Measurements from ENCODE around the gene KRT78. TPM values are rescaled to one million over a fixed set of nuclear protein-coding genes. Genes with fewer than 3 reads are reported as not detected.

KRT78 gene
- total RNA-seq, 1 experiment from 2014 or later, result 0.15 TPM

- no peaks in the 10 kb centered on the region for H3K36me3 ChIP-seq (ENCODE audit: low read depth, low read length)
- H3K9ac ChIP-seq (ENCODE audit: low read length), result no peak overlapping the region
- TF ChIP-seq CTCF (conservative IDR thresholded peaks at IDR 0.05; ENCODE audit: low read depth, low read length), result no peak
- TF ChIP-seq EZH2 (IDR thresholded peaks at IDR 0.05; ENCODE audit: low read length, unreplicated experiment), result no peak
- H3K4me2 ChIP-seq (ENCODE audit: low read length), result no peak overlapping the region
- no peaks in the 10 kb centered on the region for H3K27me3 ChIP-seq (ENCODE audit: low read length)
- intact Hi-C loops (cut with micrococcal nuclease), result no loop called here
- no peaks in the 10 kb centered on the region for H3K79me2 ChIP-seq (ENCODE audit: low read length)
- peaks cover 21% of the 10 kb centered on the region for H3K4me1 ChIP-seq (ENCODE audit: insufficient read depth, low read length)
- no peaks in the 10 kb centered on the region for H3K9me2 ChIP-seq (replicated peaks; ENCODE audit: low read length)
- no peak overlapping the region for H3K27ac ChIP-seq (ENCODE audit: low read length)
- H2AFZ ChIP-seq (ENCODE audit: low read length), result no peak overlapping the region
- ChIA-PET CTCF (interaction anchor here (0.6 to 1.0 kb wide), 2 partner anchors 424 to 483 kb away, joined by 3 read pairs; no protein-coding TSS in a partner anchor), POLR2A (ENCODE audit: unreplicated experiment) (no interaction called here)
- BruUV-seq (replicated peaks), result no TSS peak
- ATAC-seq (no peak), DNase-seq (no peak)
- no peaks in the 10 kb centered on the region for H3F3A ChIP-seq (ENCODE audit: low read length, unreplicated experiment)
- H3K9me3 ChIP-seq (ENCODE audit: low read length), result no peaks in the 10 kb centered on the region
- no peaks in the 10 kb centered on the region for H4K20me1 ChIP-seq (ENCODE audit: low read length)
- H3K4me3 ChIP-seq (ENCODE audit: low read length), result no peak overlapping the region
These were observed 18.4 kb upstream of the KRT78 start for GRCh38 chr12:52867152-52867551.

- Histone ChIP-seq H3K4me1 (ENCODE audit: insufficient read depth, low read length) (peaks cover 6% of the 10 kb centered on the region), H3K4me3 (ENCODE audit: low read length) (no peak overlapping the region), H4K20me1 (ENCODE audit: low read length) (no peaks in the 10 kb centered on the region), H3F3A (ENCODE audit: low read length, unreplicated experiment) (no peaks in the 10 kb centered on the region), H3K36me3 (ENCODE audit: low read depth, low read length) (no peaks in the 10 kb centered on the region), H3K27me3 (ENCODE audit: low read length) (no peaks in the 10 kb centered on the region), H3K9me2 (replicated peaks; ENCODE audit: low read length) (no peaks in the 10 kb centered on the region), H3K9me3 (ENCODE audit: low read length) (no peaks in the 10 kb centered on the region), H3K27ac (ENCODE audit: low read length) (no peak overlapping the region), H3K9ac (ENCODE audit: low read length) (no peak overlapping the region), H3K79me2 (ENCODE audit: low read length) (no peaks in the 10 kb centered on the region), H2AFZ (ENCODE audit: low read length) (no peak overlapping the region), H3K4me2 (ENCODE audit: low read length) (no peak overlapping the region)
- POLR2A ChIA-PET (ENCODE audit: unreplicated experiment), result no interaction called here
- peak; percentile 87 for DNase-seq
- peak; percentile 93 for TF ChIP-seq CTCF (conservative IDR thresholded peaks at IDR 0.05; ENCODE audit: low read depth, low read length)
- no peak for TF ChIP-seq EZH2 (IDR thresholded peaks at IDR 0.05; ENCODE audit: low read length, unreplicated experiment)
- no TSS peak for BruUV-seq (replicated peaks)
- CTCF ChIA-PET, result interaction anchor here (0.6 to 0.8 kb wide), 4 partner anchors 9 to 710 kb away, joined by 3 to 8 read pairs (median 3); no protein-coding TSS in a partner anchor
- intact Hi-C loops (cut with micrococcal nuclease), result loop anchor here (1.0 kb wide), 1 partner anchor 282 kb away; no protein-coding TSS in a partner anchor
- peak; percentile 91 for ATAC-seq
These were observed 16.5 kb upstream of the KRT78 start for GRCh38 chr12:52865090-52865944.

- Histone ChIP-seq H2AFZ (ENCODE audit: low read length) (no peak overlapping the region), H3K4me2 (ENCODE audit: low read length) (no peak overlapping the region), H3K27ac (ENCODE audit: low read length) (no peak overlapping the region), H3K36me3 (ENCODE audit: low read depth, low read length) (no peaks in the 10 kb centered on the region), H3K4me1 (ENCODE audit: insufficient read depth, low read length) (peaks cover 22% of the 10 kb centered on the region), H4K20me1 (ENCODE audit: low read length) (no peaks in the 10 kb centered on the region), H3F3A (ENCODE audit: low read length, unreplicated experiment) (no peaks in the 10 kb centered on the region), H3K27me3 (ENCODE audit: low read length) (no peaks in the 10 kb centered on the region), H3K4me3 (ENCODE audit: low read length) (no peak overlapping the region), H3K9me3 (ENCODE audit: low read length) (no peaks in the 10 kb centered on the region), H3K79me2 (ENCODE audit: low read length) (no peaks in the 10 kb centered on the region), H3K9ac (ENCODE audit: low read length) (no peak overlapping the region), H3K9me2 (replicated peaks; ENCODE audit: low read length) (no peaks in the 10 kb centered on the region)
- no peak for TF ChIP-seq EZH2phosphoT487 (IDR thresholded peaks at IDR 0.05; ENCODE audit: borderline replicate concordance, low read length)
- TF ChIP-seq CTCF (conservative IDR thresholded peaks at IDR 0.05; ENCODE audit: low read depth, low read length), result no peak
- no peak for TF ChIP-seq EZH2 (IDR thresholded peaks at IDR 0.05; ENCODE audit: low read length, unreplicated experiment)
- ChIA-PET POLR2A (ENCODE audit: unreplicated experiment) (no interaction called here), CTCF (no interaction called here)
- intact Hi-C loops (cut with micrococcal nuclease), result no loop called here
- BruUV-seq (replicated peaks), result no TSS peak
- ATAC-seq (no peak), DNase-seq (peak; percentile 51)
These were observed 13.2 kb upstream of the KRT78 start for GRCh38 chr12:52862023-52862422.
